Tibial artery (tissue), 4 donors: ENCODE results near the gene OSCP1.

ENCODE experiments used
- DNase-seq, 2 donors: peaks; one replicate each; pipeline ENCODE4 v3.0.0-alpha.2; 2019
- H3K27ac ChIP-seq, 2 donors: fragments of 200-600 bp; sonication (generic) in 1 of 2; 1 replicate in 1 of 2; 2 replicates in 1 of 2; pipeline ENCODE4 v1.5.1; 2018 to 2019; ENCODE audit warnings: mild to moderate bottlenecking in 1 of 2
- H3K27me3 ChIP-seq, 2 donors: fragments of 200-600 bp; sonication (generic) in 1 of 2; one replicate each; pipeline versions ENCODE4 v1.5.1 to v1.6.0; 2016 to 2019
- H3K36me3 ChIP-seq, 3 donors: fragments of 200-600 bp; sonication (generic) in 2 of 3; one replicate each; pipeline ENCODE4 v1.5.1; 2016 to 2019; ENCODE audit warnings: mild to moderate bottlenecking in 2 of 3
- H3K4me1 ChIP-seq, 4 donors: fragments of 200-600 bp; sonication (generic) in 2 of 4; 1 replicate in 3 of 4; 2 replicates in 1 of 4; pipeline ENCODE4 v1.5.1; 2016 to 2019
- H3K4me3 ChIP-seq, 2 donors: fragments of 200-600 bp; sonication (generic) in 1 of 2; 1 replicate in 1 of 2; 2 replicates in 1 of 2; pipeline ENCODE4 v1.5.1; 2018 to 2019; ENCODE audit warnings: mild to moderate bottlenecking in 2 of 2
- H3K9me3 ChIP-seq, 3 donors: fragments of 200-600 bp; sonication (generic) in 1 of 3; one replicate each; pipeline ENCODE4 v1.5.1; 2016 to 2019
- intact Hi-C: fragments of 100-400 bp; cut with DNase I; formaldehyde crosslinking; loops from one replicate; pipeline ENCODE4 v1.15.0; 2023; ENCODE audit warnings: low total_unique reads
- TF ChIP-seq, protein P1 (sequence below), 2 experiments: fragments of 200-600 bp in 1 of 2; fragments of 450-650 bp in 1 of 2; IDR thresholded peaks; one replicate each; pipeline ENCODE4 v1.5.1; 2017 to 2019; ENCODE audit warnings: antibody characterized with exemption in 2 of 2, mild to moderate bottlenecking in 1 of 2, moderate library complexity in 1 of 2

OSCP1 gene

DNA sequence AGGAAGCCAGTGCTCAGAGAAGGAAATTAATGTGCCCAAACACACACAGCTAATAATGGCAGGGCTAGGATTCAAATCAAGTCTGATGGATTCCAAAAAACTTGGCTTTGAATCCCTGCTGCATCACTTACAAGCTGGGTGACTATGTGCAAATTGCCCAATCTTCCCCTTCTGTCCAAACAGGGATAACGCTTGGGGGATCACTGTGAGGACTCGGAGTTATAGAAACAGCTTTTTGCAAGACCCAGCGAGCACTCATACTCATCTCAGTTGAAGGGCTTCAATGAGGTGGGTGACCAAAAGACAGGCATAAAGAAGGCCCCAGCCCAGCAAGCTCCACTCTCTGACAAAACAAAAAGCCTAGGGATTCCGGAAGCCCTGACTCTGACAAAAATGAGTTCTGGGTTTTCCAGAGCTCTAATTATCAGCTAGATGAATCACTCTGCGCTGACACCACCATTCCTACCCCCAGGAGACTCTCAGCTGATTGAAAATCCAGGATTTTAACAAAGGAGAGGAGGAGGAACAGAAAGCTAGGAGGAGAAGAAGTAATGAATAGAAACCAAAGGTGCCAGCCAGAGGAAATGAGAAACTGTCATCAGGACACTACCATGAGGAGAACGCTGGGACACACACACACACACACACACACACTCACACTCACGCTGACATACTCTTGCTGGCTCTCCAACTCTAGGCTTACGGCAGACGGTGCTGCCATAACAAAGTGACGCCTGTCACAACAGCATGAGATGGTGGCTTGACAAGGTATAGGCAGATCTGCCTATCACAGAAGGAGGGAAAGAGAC, 62.9 kb downstream of the OSCP1 start:
- Histone ChIP-seq H3K4me1 (peaks cover 8 to 57% (median 51%) of the 10 kb centered on the region in 4 donors), H3K9me3 (no peaks in the 10 kb centered on the region), H3K27me3 (no peaks in the 10 kb centered on the region), H3K4me3 (peak overlapping the region; percentile 76 to 94), H3K36me3 (peaks cover 5 to 28% (median 17%) of the 10 kb centered on the region in 3 donors), H3K27ac (peak overlapping the region; percentile 90 to 95)
- TF ChIP-seq, protein P1, sequence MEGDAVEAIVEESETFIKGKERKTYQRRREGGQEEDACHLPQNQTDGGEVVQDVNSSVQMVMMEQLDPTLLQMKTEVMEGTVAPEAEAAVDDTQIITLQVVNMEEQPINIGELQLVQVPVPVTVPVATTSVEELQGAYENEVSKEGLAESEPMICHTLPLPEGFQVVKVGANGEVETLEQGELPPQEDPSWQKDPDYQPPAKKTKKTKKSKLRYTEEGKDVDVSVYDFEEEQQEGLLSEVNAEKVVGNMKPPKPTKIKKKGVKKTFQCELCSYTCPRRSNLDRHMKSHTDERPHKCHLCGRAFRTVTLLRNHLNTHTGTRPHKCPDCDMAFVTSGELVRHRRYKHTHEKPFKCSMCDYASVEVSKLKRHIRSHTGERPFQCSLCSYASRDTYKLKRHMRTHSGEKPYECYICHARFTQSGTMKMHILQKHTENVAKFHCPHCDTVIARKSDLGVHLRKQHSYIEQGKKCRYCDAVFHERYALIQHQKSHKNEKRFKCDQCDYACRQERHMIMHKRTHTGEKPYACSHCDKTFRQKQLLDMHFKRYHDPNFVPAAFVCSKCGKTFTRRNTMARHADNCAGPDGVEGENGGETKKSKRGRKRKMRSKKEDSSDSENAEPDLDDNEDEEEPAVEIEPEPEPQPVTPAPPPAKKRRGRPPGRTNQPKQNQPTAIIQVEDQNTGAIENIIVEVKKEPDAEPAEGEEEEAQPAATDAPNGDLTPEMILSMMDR (IDR thresholded peaks at IDR 0.05): no peak
- intact Hi-C loops: no loop called here
- peak in 1 of 2 donors; percentile 59 for DNase-seq

DNA sequence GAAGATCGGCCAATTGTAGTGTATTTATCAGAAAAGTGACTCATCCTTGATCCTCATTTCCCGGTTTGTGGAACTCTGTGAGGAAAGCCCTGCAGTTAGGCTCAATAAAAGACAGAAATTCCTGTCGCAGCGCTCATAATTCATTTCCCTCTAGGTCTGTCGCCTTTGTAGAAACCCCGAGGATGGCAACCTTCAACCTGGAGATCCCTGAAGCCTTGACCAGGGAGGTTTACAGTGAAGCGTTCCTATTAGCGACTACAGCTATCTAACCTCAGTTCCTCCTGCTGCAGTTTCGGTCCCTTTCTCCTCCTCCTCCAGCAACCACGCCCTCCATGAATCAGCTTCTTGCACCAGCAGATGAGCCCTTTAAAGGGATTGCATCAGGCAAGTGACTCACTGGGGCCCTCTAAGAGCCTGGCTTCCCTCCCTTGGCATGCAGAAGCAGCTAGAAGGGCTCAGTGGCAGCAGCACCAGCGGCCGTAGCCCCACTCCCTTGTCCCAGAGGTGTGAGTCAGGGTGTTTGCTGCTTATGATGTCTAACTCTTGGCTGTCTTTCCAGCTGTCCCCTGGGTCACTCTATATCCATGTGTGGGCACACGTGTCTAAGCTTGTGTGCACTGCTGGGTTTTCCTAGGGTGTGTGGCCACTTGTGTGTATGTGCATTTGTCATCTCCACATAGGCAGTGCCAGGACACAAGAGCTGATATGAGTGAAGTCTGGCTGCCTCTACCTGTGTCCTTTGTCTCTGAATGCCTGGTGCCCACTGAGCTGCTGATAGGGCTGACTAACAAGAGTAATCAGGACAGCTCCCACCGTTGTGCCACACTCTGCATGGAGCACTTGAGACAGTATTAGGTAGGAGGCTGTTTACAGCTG, 63.7 kb downstream of the OSCP1 start:
- Histone ChIP-seq H3K27ac (peak overlapping the region; percentile 90 to 95), H3K9me3 (no peaks in the 10 kb centered on the region), H3K36me3 (peaks cover 5 to 20% (median 8%) of the 10 kb centered on the region in 3 donors), H3K27me3 (no peaks in the 10 kb centered on the region), H3K4me3 (peak overlapping the region; percentile 76 to 94), H3K4me1 (peaks cover 8 to 66% (median 59%) of the 10 kb centered on the region in 4 donors)
- TF ChIP-seq, protein P1 (IDR thresholded peaks at IDR 0.05): no peak
- peak; percentile 99 for DNase-seq
- intact Hi-C loops: no loop called here

DNA sequence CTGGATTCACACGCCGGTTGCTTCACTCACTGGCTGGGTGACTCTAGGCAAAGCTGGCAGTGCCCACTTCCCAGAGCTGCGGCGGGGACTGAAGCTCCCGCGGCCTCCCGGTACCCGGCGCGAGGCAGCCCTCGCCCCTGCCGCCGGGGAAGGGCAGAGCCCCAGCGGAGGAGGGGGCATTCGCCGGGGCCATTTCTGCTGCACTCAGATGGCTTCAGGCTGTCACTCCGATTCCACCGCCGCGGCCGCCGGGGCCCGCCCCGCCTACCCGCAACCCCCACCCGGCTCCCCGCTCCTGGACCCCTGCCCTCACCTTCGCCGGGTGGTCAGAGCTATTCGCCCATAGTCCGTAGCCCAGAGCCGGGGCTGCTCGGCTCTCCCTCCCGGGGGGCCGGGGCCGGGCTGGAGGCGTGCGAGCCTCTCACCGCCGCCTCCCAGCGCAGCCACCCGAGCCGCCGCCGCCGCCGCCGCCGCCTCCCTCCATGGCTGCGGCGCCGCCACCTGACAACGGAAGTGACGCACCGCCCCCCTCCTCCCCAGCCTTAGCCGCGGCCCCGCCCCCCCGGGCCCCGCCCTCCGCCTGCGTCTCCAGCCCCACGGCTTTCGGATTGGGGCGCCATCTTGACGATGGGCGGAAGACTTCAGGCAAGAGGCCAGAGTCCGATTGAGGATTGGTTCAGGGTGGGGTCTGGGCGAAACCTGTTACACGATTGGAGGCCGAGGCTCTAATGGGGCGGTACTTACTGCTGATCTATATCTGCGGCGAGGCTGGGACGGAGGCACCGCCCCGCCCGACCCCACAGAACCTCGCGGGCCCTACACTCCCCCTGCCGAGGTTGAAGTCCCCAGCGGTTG, 64.6 kb downstream of the OSCP1 start, which contains the start of gene STK40:
STK40 (minus strand) TSS at position 515 of the 855 bp plus-strand sequence. CDS start 24,592 bp downstream, outside the sequence.
- peak; percentile 98 to 99 for DNase-seq
- Histone ChIP-seq H3K27ac (peak within 1 kb of the TSS; percentile 90 to 95), H3K36me3 (peaks cover 0 to 11% (median 0%) of the 10 kb centered on the region in 3 donors), H3K4me3 (peak within 1 kb of the TSS; percentile 76 to 94), H3K27me3 (no peaks in the 10 kb centered on the region), H3K4me1 (peaks cover 8 to 72% (median 65%) of the 10 kb centered on the region in 4 donors), H3K9me3 (no peaks in the 10 kb centered on the region)
- intact Hi-C loops: no loop called here
- TF ChIP-seq, protein P1 (IDR thresholded peaks at IDR 0.05): no peak

DNA sequence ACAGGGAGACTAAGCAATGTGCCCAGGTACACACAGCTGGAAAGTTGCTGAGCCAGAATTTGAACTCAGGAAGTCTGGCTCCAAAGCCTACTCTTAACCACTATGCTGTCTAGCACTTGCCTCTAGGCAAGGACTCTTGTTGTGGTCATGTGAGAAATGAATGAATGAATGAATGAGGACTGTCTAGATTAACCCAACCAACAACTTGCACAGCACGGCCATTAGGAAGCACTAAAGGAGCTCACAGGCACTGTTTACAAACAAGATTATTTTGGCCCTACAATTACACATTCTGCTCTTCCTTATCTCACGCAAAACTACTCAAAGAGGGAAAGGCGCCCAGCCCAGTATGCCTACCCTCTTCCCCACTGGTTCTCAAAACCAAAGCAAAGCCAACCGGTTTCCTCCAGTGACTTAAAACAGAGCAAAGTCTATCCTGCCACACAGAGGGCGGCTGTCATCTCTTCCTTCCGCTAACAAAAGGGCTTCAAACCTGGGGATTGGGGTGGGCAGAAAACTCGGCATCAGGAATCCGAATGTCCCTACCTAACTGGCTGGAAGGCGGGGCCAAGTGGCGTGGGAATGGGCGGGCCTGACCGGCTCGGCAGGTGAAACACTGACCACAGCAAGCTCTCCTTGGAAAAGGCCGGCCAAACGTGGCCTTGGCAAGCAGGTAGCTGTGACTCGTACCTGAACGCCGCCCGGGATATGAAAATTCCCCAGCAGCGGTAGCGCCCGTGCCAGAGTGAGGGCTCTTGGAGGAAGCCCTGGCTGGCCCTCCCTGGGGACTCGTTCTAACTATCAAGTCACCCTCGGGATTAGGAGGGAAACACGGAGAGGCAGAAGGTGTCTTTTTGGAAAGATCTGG, 65.5 kb downstream of the OSCP1 start:
- no peaks in the 10 kb centered on the region for H3K27me3 ChIP-seq
- no peaks in the 10 kb centered on the region for H3K9me3 ChIP-seq
- peak overlapping the region; percentile 76 to 94 for H3K4me3 ChIP-seq
- TF ChIP-seq, protein P1 (IDR thresholded peaks at IDR 0.05): no peak
- H3K4me1 ChIP-seq: peaks cover 8 to 80% (median 70%) of the 10 kb centered on the region in 4 donors
- peaks cover 0 to 3% (median 0%) of the 10 kb centered on the region in 3 donors for H3K36me3 ChIP-seq
- intact Hi-C loops: no loop called here
- peak; percentile 53 to 83 for DNase-seq
- peak overlapping the region; percentile 90 to 95 for H3K27ac ChIP-seq
